Measurements from ENCODE around the gene CCDC34.

- TF ChIP-seq POLR2A (IDR thresholded peaks at IDR 0.05) (no peak), CTCF (IDR thresholded peaks at IDR 0.05) (no peak), EP300 (IDR thresholded peaks at IDR 0.05) (no peak), POLR2AphosphoS5 (IDR thresholded peaks at IDR 0.05) (no peak)
Measured at GRCh38 chr11:27348340-27348873, 14.6 kb downstream of the CCDC34 start.

Measured in suprapubic skin (tissue), 4 donors.